GM19193 (cell line): ENCODE measurements around the gene RB1.

Experiments
- POLR2A ChIP-seq: IDR thresholded peaks from 4 replicates; pipeline ENCODE4 v1.6.1; 2011; ENCODE audit not compliant: insufficient read depth, insufficient read length; ENCODE audit errors: extremely low read depth

Gene RB1

GRCh38 chr13:48437371-48437770, 133.8 kb downstream of the RB1 start:
- TF ChIP-seq POLR2A = no peak

GRCh38 chr13:48443442-48444208, 140.1 kb downstream of the RB1 start:
- TF ChIP-seq POLR2A = no peak

GRCh38 chr13:48446464-48446863, 142.9 kb downstream of the RB1 start:
- no peak for TF ChIP-seq POLR2A

GRCh38 chr13:48448285-48448958, 144.9 kb downstream of the RB1 start:
- TF ChIP-seq POLR2A = no peak

- TF ChIP-seq POLR2A = no peak
Observed at GRCh38 chr13:48448959-48449614, 145.5 kb downstream of the RB1 start.

GRCh38 chr13:48449656-48450055, 146.1 kb downstream of the RB1 start:
- TF ChIP-seq POLR2A = no peak

- no peak for TF ChIP-seq POLR2A
Observed at GRCh38 chr13:48456546-48456945, 153.0 kb downstream of the RB1 start.

- no peak for TF ChIP-seq POLR2A
Observed at GRCh38 chr13:48457578-48458242, 154.2 kb downstream of the RB1 start.

- no peak for TF ChIP-seq POLR2A
Observed at GRCh38 chr13:48475230-48475629, 171.7 kb downstream of the RB1 start.

GRCh38 chr13:48476215-48476614, 172.7 kb downstream of the RB1 start:
- no peak for TF ChIP-seq POLR2A

- no peak for TF ChIP-seq POLR2A
Observed at GRCh38 chr13:48476686-48477085, 173.1 kb downstream of the RB1 start.

- TF ChIP-seq POLR2A = no peak
Observed at GRCh38 chr13:48477191-48477855, 173.8 kb downstream of the RB1 start.

GRCh38 chr13:48478391-48478790, 174.8 kb downstream of the RB1 start:
- TF ChIP-seq POLR2A = no peak

- TF ChIP-seq POLR2A = no peak
Observed at GRCh38 chr13:48483575-48483974, 180.0 kb downstream of the RB1 start.

- TF ChIP-seq POLR2A = no peak
Observed at GRCh38 chr13:48485432-48485831, 181.9 kb downstream of the RB1 start.
